ENCODE data around the gene EML4. TPM values are rescaled to one million over a fixed set of nuclear protein-coding genes. Genes with fewer than 3 reads are reported as not detected.
A peak's percentile ranks its signal among the peaks of the same experiment; 100 is the strongest.

The EML4 gene
- total and polyA plus RNA-seq, 9 donors: 11.6 to 46.5 (median 31.5) TPM

DNA sequence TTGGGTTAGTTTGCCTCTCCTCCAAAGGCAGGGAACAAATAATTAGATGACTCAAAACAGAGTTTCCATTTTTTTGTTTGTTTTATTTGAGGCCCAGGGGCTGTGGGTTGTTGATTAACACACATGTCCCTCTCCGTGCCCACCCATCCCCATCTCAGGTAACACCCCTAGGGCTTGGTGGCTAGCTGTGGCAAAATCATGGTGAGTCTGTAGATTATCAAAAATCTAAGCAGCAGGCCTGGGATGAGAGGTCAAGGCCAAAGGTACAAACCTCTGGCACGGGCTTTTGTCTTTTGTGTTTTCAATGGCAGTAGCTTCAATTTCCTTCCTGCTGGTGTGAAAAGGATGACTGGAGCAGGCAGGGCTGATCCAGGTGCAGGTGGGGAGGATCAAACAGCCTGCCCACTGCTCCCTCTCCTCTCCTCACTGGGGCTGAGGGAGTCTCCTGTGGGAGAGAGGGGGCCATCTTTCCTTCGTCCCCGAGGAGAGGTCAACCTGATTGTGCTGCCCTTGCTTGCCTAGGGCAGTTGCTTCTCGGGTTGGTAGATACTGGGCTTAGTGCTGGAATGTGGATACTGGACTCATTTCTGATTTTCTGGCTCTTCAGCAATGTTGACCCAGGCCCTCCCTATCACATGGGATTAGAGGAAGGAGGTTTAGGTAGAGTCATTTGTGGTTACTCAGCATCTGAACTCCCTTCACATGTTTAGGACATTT lies 31.9 kb upstream of the EML4 start:
- no peaks in the 10 kb centered on the region for H3K36me3 ChIP-seq
- WGBS, 3 donors: 76 to 80% (median 77%) methylated on average over 5 of the region's 5 CpGs
- H3K4me3 ChIP-seq: no peak overlapping the region
- H3K9me3 ChIP-seq: no peaks in the 10 kb centered on the region
- no peak overlapping the region for H3K27ac ChIP-seq
- H3K27me3 ChIP-seq: no peaks in the 10 kb centered on the region
- TF ChIP-seq EP300 (IDR thresholded peaks at IDR 0.05): no peak
- TF ChIP-seq POLR2A (IDR thresholded peaks at IDR 0.05): no peak
- TF ChIP-seq, protein P1, sequence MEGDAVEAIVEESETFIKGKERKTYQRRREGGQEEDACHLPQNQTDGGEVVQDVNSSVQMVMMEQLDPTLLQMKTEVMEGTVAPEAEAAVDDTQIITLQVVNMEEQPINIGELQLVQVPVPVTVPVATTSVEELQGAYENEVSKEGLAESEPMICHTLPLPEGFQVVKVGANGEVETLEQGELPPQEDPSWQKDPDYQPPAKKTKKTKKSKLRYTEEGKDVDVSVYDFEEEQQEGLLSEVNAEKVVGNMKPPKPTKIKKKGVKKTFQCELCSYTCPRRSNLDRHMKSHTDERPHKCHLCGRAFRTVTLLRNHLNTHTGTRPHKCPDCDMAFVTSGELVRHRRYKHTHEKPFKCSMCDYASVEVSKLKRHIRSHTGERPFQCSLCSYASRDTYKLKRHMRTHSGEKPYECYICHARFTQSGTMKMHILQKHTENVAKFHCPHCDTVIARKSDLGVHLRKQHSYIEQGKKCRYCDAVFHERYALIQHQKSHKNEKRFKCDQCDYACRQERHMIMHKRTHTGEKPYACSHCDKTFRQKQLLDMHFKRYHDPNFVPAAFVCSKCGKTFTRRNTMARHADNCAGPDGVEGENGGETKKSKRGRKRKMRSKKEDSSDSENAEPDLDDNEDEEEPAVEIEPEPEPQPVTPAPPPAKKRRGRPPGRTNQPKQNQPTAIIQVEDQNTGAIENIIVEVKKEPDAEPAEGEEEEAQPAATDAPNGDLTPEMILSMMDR (IDR thresholded peaks at IDR 0.05): no peak
- intact Hi-C loops (cut with DNase I): no loop called here
- DNase-seq: no peak
- H3K4me1 ChIP-seq (ENCODE audit: insufficient read depth): peaks cover 5% of the 10 kb centered on the region

GRCh38 chr2:42138163-42139015 lies 30.8 kb upstream of the EML4 start:
- WGBS, 3 donors: 57 to 65% (median 61%) methylated on average over 5 of the region's 5 CpGs
- TF ChIP-seq POLR2A (IDR thresholded peaks at IDR 0.05) (no peak), EP300 (IDR thresholded peaks at IDR 0.05) (no peak)
- TF ChIP-seq, protein P1 (IDR thresholded peaks at IDR 0.05): no peak
- DNase-seq: peak in 2 of 5 donors; percentile 35 to 53
- Histone ChIP-seq H3K4me1 (ENCODE audit: insufficient read depth) (peaks cover 8% of the 10 kb centered on the region), H3K27ac (no peak overlapping the region), H3K36me3 (no peaks in the 10 kb centered on the region), H3K27me3 (no peaks in the 10 kb centered on the region), H3K9me3 (no peaks in the 10 kb centered on the region), H3K4me3 (no peak overlapping the region)
- intact Hi-C loops (cut with DNase I): no loop called here

DNA sequence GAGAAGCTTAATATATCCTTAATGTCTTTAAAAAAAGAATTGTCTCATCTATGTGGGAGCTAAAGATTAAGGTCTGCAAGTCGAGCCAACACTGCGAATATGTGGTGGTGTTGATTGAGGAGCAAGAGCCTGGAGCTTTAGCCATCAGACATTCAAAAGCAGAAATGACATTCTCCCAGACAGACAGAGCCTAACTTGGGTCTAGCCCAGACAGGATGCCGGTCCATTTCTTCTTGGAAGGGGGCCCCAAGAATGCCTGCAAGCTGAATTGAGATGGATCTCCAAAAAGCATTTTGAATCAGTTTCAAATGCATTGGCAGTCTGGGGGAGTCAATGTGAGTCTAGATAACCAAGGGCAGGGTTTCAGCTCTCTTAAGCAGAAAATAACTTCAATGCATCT lies 30.1 kb upstream of the EML4 start:
- Histone ChIP-seq H3K36me3 (no peaks in the 10 kb centered on the region), H3K4me3 (no peak overlapping the region), H3K27ac (no peak overlapping the region), H3K27me3 (no peaks in the 10 kb centered on the region), H3K9me3 (no peaks in the 10 kb centered on the region), H3K4me1 (ENCODE audit: insufficient read depth) (peaks cover 8% of the 10 kb centered on the region)
- WGBS, 3 donors: 34 to 38% (median 37%) methylated on average over 3 of the region's 3 CpGs
- intact Hi-C loops (cut with DNase I): no loop called here
- TF ChIP-seq, protein P1 (IDR thresholded peaks at IDR 0.05): no peak
- TF ChIP-seq EP300 (IDR thresholded peaks at IDR 0.05) (no peak), POLR2A (IDR thresholded peaks at IDR 0.05) (no peak)
- DNase-seq: no peak

GRCh38 chr2:42140496-42140895 lies 28.7 kb upstream of the EML4 start:
- Histone ChIP-seq H3K27me3 (no peaks in the 10 kb centered on the region), H3K36me3 (no peaks in the 10 kb centered on the region), H3K4me3 (no peak overlapping the region), H3K4me1 (ENCODE audit: insufficient read depth) (peaks cover 8% of the 10 kb centered on the region), H3K9me3 (no peaks in the 10 kb centered on the region), H3K27ac (no peak overlapping the region)
- DNase-seq: no peak
- TF ChIP-seq POLR2A (IDR thresholded peaks at IDR 0.05) (no peak), EP300 (IDR thresholded peaks at IDR 0.05) (no peak)
- intact Hi-C loops (cut with DNase I): no loop called here
- WGBS, 3 donors: 95 to 98% (median 96%) methylated on average over 2 of the region's 2 CpGs

Measured in ovary (tissue), 9 donors.